ENCODE results near the gene TLX2. TPM values are rescaled to one million over a fixed set of nuclear protein-coding genes. Genes with fewer than 3 reads are reported as not detected.
A peak's percentile ranks its signal among the peaks of the same experiment; 100 is the strongest.

TLX2 gene
- total and polyA plus RNA-seq, 2 experiments from 2014 or later: 0.16 to 0.21 TPM

GRCh38 chr2:74546004-74546403 is 31.8 kb downstream of the TLX2 start (continued):
- no peak for TF ChIP-seq ZNF462 (CRISPR knock-in tag; IDR thresholded peaks at IDR 0.05)

GRCh38 chr2:74548285-74548899 is 34.1 kb downstream of the TLX2 start:
- Histone ChIP-seq H2AFZ (peak overlapping the region; percentile 99), H3K27me3 (ENCODE audit: insufficient read depth) (peaks cover 87% of the 10 kb centered on the region), H3K4me2 (peak overlapping the region; percentile 87), H3F3A (replicated peaks; ENCODE audit: low read depth) (peaks cover 9% of the 10 kb centered on the region), H3K4me1 (ENCODE audit: insufficient read depth) (peaks cover 22% of the 10 kb centered on the region), H3K36me3 (ENCODE audit: insufficient read depth) (no peaks in the 10 kb centered on the region), H3K4me3 (peak overlapping the region; percentile 84), H3K79me2 (replicated peaks; ENCODE audit: insufficient read depth) (peaks cover 5% of the 10 kb centered on the region; the same call in 1 of the 2 replicates), H4K20me1 (replicated peaks; ENCODE audit: insufficient read depth) (peaks cover 4% of the 10 kb centered on the region; the same call in 1 of the 2 replicates), H3K27ac (ENCODE audit: low read depth) (no peak overlapping the region), H3K9me2 (ENCODE audit: insufficient read depth) (no peaks in the 10 kb centered on the region)
- TF ChIP-seq REST (IDR thresholded peaks at IDR 0.05; ENCODE audit: unreplicated experiment) (no peak), EZH2phosphoT487 (IDR thresholded peaks at IDR 0.05; ENCODE audit: unreplicated experiment) (no peak), CTCF (conservative IDR thresholded peaks at IDR 0.05; ENCODE audit: low read depth in 2 of 2) (no peak), EZH2 (IDR thresholded peaks at IDR 0.05; ENCODE audit: low read depth, unreplicated experiment) (peak; percentile 32)
- peak; percentile 51 for DNase-seq (ENCODE audit: low spot score)
- Mint-ChIP-seq H3K27me3 (ENCODE audit: insufficient read depth, low read depth, poor library complexity) (peaks cover 54% of the 10 kb centered on the region), H3K27ac (peak overlapping the region; percentile 82), H3K4me3 (peak overlapping the region; percentile 87), H3K9me3 (peaks cover 3% of the 10 kb centered on the region; the same call in 1 of the 3 replicates), H3K4me1 (peaks cover 26% of the 10 kb centered on the region), H3K36me3 (ENCODE audit: low read depth) (peaks cover 6% of the 10 kb centered on the region; the same call in 1 of the 3 replicates)
- peak; percentile 18 for ATAC-seq
